Measurements from ENCODE around the gene FRMPD4. TPM values are rescaled to one million over a fixed set of nuclear protein-coding genes. Genes with fewer than 3 reads are reported as not detected.

The FRMPD4 gene
- total RNA-seq, 1 experiment from 2014 or later = 1.4 TPM

GRCh38 chrX:12567857-12568256, 429.6 kb downstream of the FRMPD4 start (continued):
- TF ChIP-seq, protein P1, sequence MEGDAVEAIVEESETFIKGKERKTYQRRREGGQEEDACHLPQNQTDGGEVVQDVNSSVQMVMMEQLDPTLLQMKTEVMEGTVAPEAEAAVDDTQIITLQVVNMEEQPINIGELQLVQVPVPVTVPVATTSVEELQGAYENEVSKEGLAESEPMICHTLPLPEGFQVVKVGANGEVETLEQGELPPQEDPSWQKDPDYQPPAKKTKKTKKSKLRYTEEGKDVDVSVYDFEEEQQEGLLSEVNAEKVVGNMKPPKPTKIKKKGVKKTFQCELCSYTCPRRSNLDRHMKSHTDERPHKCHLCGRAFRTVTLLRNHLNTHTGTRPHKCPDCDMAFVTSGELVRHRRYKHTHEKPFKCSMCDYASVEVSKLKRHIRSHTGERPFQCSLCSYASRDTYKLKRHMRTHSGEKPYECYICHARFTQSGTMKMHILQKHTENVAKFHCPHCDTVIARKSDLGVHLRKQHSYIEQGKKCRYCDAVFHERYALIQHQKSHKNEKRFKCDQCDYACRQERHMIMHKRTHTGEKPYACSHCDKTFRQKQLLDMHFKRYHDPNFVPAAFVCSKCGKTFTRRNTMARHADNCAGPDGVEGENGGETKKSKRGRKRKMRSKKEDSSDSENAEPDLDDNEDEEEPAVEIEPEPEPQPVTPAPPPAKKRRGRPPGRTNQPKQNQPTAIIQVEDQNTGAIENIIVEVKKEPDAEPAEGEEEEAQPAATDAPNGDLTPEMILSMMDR (IDR thresholded peaks at IDR 0.05) = 0 out of 2 replicates have a peak, but pooled peaks have one; percentile 21
- no peak for TF ChIP-seq CBFB (CRISPR knock-in tag; IDR thresholded peaks at IDR 0.05; ENCODE audit: low read depth)
- TF ChIP-seq, protein P2, sequence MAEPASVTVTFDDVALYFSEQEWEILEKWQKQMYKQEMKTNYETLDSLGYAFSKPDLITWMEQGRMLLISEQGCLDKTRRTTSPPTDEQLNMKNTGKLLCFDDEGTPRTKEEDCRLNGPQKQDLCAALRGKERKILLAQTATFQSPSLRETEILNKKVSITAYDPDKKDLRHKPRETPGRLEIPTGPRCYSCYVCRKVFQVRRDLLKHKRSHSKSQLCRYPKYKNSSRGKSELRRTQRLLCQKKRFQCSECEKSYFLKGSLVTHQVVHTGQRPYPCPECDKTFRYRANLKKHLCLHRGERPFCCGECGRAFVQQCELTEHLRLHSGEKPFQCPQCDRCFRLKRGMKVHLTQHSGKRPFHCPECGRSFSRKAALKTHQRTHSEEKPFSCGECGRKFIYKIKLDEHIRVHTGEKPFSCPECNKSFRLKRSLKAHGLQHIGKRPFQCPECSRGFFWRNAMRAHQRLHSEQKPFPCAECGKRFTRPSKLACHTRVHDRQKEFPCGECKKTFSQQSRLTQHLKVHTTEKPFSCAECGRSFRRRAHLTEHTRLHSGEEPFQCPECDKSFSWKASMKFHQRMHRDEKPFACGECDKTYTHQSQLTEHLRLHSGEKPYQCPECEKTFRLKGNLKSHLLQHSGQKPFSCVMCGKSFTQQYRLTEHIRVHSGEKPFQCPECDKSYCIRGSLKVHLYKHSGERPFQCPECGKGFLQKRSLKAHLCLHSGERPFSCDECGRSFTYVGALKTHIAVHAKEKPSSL (CRISPR knock-in tag; conservative IDR thresholded peaks at IDR 0.05) = no peak
- TF ChIP-seq, protein P3, sequence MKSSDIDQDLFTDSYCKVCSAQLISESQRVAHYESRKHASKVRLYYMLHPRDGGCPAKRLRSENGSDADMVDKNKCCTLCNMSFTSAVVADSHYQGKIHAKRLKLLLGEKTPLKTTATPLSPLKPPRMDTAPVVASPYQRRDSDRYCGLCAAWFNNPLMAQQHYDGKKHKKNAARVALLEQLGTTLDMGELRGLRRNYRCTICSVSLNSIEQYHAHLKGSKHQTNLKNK (CRISPR knock-in tag; IDR thresholded peaks at IDR 0.05) = no peak
- no peak for TF ChIP-seq ESRRA (CRISPR knock-in tag; IDR thresholded peaks at IDR 0.05; ENCODE audit: borderline replicate concordance)

DNA sequence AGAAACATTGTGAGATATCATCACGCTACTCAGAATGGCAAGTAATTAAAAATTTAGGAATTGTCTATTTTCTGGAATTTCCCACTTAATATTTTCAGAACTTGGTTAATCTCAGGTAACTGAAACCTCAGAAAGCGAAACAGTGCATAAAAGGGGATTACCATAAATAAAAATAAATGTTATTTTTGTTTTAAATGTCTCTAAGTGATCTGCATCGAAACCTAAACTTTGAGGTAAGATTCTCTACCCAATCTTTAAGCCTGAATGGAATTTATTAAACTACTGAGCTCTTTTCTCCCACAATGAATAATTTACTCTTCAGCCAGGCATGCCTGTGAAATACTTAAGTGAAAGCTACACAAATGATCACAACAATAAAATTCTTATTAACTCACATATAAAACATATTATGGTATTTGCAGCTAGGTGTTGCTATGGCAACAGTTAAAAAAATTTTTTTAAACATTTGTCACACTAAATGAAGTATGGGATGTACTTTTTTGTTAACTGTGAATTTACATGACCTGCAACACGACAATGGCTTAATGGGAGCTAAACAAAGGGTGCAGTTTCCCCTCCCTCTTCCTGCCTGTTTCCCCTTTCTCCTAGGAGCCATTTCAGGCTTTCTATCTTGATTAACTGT, 432.7 kb downstream of the FRMPD4 start:
- H3K4me3 Mint-ChIP-seq = no peak overlapping the region
- peaks cover 10% of the 10 kb centered on the region for H3K9me3 Mint-ChIP-seq
- CTCF ChIA-PET = no interaction called here
- H3K27me3 Mint-ChIP-seq (ENCODE audit: low read depth) = no peaks in the 10 kb centered on the region
- no peak for DNase-seq (ENCODE audit: low spot score)
- peaks cover 4% of the 10 kb centered on the region; the same call in 1 of the 2 replicates for H3K36me3 Mint-ChIP-seq
- 0 out of 2 replicates have a peak overlapping the region, but pooled peaks have one; percentile 50 for H3K27ac Mint-ChIP-seq
- H3K4me1 Mint-ChIP-seq = peaks cover 11% of the 10 kb centered on the region
- ATAC-seq = no peak
- POLR2A ChIA-PET = no interaction called here
- TF ChIP-seq HMGA2 (CRISPR knock-in tag; IDR thresholded peaks at IDR 0.05) (no peak), SP1 (CRISPR knock-in tag; conservative IDR thresholded peaks at IDR 0.05) (no peak), CBFB (CRISPR knock-in tag; IDR thresholded peaks at IDR 0.05; ENCODE audit: low read depth) (no peak), IRF2 (CRISPR knock-in tag; IDR thresholded peaks at IDR 0.05; ENCODE audit: borderline replicate concordance, low read depth) (no peak), SMAD4 (CRISPR knock-in tag; IDR thresholded peaks at IDR 0.05) (no peak), ZNF121 (CRISPR knock-in tag; IDR thresholded peaks at IDR 0.05) (no peak), ZNF423 (CRISPR knock-in tag; IDR thresholded peaks at IDR 0.05) (no peak), NR2C2 (CRISPR knock-in tag; IDR thresholded peaks at IDR 0.05) (no peak), E2F1 (CRISPR knock-in tag; IDR thresholded peaks at IDR 0.05) (no peak), FOXP1 (CRISPR knock-in tag; IDR thresholded peaks at IDR 0.05; ENCODE audit: borderline replicate concordance) (no peak), TP53 (CRISPR knock-in tag; IDR thresholded peaks at IDR 0.05) (no peak)
- TF ChIP-seq, protein P4, sequence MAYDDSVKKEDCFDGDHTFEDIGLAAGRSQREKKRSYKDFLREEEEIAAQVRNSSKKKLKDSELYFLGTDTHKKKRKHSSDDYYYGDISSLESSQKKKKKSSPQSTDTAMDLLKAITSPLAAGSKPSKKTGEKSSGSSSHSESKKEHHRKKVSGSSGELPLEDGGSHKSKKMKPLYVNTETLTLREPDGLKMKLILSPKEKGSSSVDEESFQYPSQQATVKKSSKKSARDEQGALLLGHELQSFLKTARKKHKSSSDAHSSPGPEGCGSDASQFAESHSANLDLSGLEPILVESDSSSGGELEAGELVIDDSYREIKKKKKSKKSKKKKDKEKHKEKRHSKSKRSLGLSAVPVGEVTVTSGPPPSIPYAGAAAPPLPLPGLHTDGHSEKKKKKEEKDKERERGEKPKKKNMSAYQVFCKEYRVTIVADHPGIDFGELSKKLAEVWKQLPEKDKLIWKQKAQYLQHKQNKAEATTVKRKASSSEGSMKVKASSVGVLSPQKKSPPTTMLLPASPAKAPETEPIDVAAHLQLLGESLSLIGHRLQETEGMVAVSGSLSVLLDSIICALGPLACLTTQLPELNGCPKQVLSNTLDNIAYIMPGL (CRISPR knock-in tag; IDR thresholded peaks at IDR 0.05) = no peak
- TF ChIP-seq, protein P5, sequence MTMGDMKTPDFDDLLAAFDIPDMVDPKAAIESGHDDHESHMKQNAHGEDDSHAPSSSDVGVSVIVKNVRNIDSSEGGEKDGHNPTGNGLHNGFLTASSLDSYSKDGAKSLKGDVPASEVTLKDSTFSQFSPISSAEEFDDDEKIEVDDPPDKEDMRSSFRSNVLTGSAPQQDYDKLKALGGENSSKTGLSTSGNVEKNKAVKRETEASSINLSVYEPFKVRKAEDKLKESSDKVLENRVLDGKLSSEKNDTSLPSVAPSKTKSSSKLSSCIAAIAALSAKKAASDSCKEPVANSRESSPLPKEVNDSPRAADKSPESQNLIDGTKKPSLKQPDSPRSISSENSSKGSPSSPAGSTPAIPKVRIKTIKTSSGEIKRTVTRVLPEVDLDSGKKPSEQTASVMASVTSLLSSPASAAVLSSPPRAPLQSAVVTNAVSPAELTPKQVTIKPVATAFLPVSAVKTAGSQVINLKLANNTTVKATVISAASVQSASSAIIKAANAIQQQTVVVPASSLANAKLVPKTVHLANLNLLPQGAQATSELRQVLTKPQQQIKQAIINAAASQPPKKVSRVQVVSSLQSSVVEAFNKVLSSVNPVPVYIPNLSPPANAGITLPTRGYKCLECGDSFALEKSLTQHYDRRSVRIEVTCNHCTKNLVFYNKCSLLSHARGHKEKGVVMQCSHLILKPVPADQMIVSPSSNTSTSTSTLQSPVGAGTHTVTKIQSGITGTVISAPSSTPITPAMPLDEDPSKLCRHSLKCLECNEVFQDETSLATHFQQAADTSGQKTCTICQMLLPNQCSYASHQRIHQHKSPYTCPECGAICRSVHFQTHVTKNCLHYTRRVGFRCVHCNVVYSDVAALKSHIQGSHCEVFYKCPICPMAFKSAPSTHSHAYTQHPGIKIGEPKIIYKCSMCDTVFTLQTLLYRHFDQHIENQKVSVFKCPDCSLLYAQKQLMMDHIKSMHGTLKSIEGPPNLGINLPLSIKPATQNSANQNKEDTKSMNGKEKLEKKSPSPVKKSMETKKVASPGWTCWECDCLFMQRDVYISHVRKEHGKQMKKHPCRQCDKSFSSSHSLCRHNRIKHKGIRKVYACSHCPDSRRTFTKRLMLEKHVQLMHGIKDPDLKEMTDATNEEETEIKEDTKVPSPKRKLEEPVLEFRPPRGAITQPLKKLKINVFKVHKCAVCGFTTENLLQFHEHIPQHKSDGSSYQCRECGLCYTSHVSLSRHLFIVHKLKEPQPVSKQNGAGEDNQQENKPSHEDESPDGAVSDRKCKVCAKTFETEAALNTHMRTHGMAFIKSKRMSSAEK (CRISPR knock-in tag; IDR thresholded peaks at IDR 0.05; ENCODE audit: borderline replicate concordance) = no peak
- TF ChIP-seq, protein P6, sequence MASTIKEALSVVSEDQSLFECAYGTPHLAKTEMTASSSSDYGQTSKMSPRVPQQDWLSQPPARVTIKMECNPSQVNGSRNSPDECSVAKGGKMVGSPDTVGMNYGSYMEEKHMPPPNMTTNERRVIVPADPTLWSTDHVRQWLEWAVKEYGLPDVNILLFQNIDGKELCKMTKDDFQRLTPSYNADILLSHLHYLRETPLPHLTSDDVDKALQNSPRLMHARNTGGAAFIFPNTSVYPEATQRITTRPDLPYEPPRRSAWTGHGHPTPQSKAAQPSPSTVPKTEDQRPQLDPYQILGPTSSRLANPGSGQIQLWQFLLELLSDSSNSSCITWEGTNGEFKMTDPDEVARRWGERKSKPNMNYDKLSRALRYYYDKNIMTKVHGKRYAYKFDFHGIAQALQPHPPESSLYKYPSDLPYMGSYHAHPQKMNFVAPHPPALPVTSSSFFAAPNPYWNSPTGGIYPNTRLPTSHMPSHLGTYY (CRISPR knock-in tag; IDR thresholded peaks at IDR 0.05) = no peak
- TF ChIP-seq, protein P7, sequence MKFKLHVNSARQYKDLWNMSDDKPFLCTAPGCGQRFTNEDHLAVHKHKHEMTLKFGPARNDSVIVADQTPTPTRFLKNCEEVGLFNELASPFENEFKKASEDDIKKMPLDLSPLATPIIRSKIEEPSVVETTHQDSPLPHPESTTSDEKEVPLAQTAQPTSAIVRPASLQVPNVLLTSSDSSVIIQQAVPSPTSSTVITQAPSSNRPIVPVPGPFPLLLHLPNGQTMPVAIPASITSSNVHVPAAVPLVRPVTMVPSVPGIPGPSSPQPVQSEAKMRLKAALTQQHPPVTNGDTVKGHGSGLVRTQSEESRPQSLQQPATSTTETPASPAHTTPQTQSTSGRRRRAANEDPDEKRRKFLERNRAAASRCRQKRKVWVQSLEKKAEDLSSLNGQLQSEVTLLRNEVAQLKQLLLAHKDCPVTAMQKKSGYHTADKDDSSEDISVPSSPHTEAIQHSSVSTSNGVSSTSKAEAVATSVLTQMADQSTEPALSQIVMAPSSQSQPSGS (CRISPR knock-in tag; IDR thresholded peaks at IDR 0.05; ENCODE audit: borderline replicate concordance, low read depth) = no peak
- TF ChIP-seq, protein P8, sequence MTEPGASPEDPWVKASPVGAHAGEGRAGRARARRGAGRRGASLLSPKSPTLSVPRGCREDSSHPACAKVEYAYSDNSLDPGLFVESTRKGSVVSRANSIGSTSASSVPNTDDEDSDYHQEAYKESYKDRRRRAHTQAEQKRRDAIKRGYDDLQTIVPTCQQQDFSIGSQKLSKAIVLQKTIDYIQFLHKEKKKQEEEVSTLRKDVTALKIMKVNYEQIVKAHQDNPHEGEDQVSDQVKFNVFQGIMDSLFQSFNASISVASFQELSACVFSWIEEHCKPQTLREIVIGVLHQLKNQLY (CRISPR knock-in tag; IDR thresholded peaks at IDR 0.05) = no peak

All from WTC11 (cell line).